Prostate gland (tissue), 2 donors: Measurements from ENCODE around the gene HAUS8.

Experiments
- POLR2AphosphoS5 ChIP-seq: sonication (generic); formaldehyde crosslinking; IDR thresholded peaks from one replicate; pipeline ENCODE4 v1.6.1; 2017; ENCODE audit warnings: antibody characterized with exemption
- TF ChIP-seq, protein P1 (sequence below), 4 experiments: fragments of 200-600 bp in 2 of 4; fragments of 450-650 bp in 2 of 4; sonication (generic) in 2 of 4; IDR thresholded peaks; 1 replicate in 3 of 4; 2 replicates in 1 of 4; pipeline ENCODE4 v1.5.1; 2016 to 2019; ENCODE audit warnings: antibody characterized with exemption in 4 of 4, mild to moderate bottlenecking in 2 of 4, moderate library complexity in 2 of 4

GRCh38 chr19:17035842-17036424 lies 39.3 kb downstream of the HAUS8 start:
- TF ChIP-seq, protein P1, sequence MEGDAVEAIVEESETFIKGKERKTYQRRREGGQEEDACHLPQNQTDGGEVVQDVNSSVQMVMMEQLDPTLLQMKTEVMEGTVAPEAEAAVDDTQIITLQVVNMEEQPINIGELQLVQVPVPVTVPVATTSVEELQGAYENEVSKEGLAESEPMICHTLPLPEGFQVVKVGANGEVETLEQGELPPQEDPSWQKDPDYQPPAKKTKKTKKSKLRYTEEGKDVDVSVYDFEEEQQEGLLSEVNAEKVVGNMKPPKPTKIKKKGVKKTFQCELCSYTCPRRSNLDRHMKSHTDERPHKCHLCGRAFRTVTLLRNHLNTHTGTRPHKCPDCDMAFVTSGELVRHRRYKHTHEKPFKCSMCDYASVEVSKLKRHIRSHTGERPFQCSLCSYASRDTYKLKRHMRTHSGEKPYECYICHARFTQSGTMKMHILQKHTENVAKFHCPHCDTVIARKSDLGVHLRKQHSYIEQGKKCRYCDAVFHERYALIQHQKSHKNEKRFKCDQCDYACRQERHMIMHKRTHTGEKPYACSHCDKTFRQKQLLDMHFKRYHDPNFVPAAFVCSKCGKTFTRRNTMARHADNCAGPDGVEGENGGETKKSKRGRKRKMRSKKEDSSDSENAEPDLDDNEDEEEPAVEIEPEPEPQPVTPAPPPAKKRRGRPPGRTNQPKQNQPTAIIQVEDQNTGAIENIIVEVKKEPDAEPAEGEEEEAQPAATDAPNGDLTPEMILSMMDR (IDR thresholded peaks at IDR 0.05): no peak
- TF ChIP-seq POLR2AphosphoS5: no peak
